ENCODE results near the gene TFAP2A. TPM values are rescaled to one million over a fixed set of nuclear protein-coding genes. Genes with fewer than 3 reads are reported as not detected.

TFAP2A gene
- total and polyA plus RNA-seq, 10 of the 15 experiments (the other 5 are each of a cell fraction or from before 2014, with no cell fraction given) = 0.05 to 0.46 (median 0.17) TPM; not detected in 4

DNA sequence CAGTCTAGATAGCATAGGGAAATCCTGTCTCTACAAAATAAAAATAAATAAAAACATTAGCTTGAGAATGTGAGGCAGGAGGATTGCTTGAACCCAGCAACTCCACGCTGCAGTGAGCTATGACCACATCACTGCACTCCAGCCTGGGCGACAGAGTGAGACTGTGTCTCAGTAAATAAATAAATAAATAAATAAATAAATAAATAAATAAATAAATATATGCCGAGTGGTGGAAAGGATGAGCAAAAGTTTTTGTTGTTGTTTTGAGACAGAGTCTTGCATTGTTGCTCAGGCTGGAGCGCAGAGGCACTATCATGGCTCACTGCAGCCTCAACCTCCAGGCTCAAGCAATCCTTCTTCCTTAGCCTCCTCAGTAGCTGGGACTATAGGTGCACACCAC is 53.4 kb downstream of the TFAP2A start (continued):
- TF ChIP-seq, protein P1, sequence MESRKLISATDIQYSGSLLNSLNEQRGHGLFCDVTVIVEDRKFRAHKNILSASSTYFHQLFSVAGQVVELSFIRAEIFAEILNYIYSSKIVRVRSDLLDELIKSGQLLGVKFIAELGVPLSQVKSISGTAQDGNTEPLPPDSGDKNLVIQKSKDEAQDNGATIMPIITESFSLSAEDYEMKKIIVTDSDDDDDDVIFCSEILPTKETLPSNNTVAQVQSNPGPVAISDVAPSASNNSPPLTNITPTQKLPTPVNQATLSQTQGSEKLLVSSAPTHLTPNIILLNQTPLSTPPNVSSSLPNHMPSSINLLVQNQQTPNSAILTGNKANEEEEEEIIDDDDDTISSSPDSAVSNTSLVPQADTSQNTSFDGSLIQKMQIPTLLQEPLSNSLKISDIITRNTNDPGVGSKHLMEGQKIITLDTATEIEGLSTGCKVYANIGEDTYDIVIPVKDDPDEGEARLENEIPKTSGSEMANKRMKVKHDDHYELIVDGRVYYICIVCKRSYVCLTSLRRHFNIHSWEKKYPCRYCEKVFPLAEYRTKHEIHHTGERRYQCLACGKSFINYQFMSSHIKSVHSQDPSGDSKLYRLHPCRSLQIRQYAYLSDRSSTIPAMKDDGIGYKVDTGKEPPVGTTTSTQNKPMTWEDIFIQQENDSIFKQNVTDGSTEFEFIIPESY (IDR thresholded peaks at IDR 0.05) = no peak

DNA sequence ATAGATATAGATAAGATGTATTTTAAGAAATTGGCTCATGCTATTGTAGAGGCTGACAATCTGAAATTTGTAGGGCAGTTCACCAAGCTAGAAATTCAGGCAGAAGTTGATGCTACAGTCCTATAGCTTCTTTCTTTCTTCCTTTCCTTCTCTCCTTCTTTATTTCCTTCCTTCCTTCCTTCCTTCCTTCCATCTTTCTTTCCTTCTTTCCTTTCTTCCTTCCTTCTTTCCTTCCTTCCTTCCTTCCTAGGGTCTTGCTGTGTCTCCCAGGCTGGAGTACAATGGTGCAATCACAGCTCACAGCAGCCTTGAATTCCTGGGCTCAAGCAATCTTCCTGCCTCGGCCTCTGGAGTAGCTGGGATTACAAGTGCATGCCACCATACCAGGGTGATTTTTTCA is 55.3 kb downstream of the TFAP2A start:
- FAIRE-seq (no peak), ATAC-seq (no peak), DNase-seq (ENCODE audit: low read depth, low spot score) (no peak)
- 0% methylated on average over 1 of the region's 1 CpG for WGBS (ENCODE audit: insufficient coverage, insufficient replicate concordance, low lambda C conversion rate, missing lambda C conversion rate)
- Histone ChIP-seq H4K20me1 (ENCODE audit: control insufficient read depth, insufficient read depth) (no peaks in the 10 kb centered on the region), H3K79me2 (ENCODE audit: control insufficient read depth, insufficient read depth, low read length) (no peaks in the 10 kb centered on the region), H3K27me3 (replicated peaks in 1 of 2; ENCODE audit: control insufficient read depth in 2 of 2, insufficient read depth in 2 of 2, low read length in 1 of 2) (peaks cover 0 to 3% of the 10 kb centered on the region in 2 experiments; a peak in 3 of 4 replicates), H3K4me3 (no peak overlapping the region), H3K4me2 (ENCODE audit: control insufficient read depth, insufficient read depth) (no peak overlapping the region), H3K36me3 (ENCODE audit: control insufficient read depth in 2 of 2, insufficient read depth in 2 of 2, low read length in 1 of 2) (no peaks in the 10 kb centered on the region), H3K9me3 (replicated peaks; ENCODE audit: control insufficient read depth, insufficient read depth, low read length) (no peaks in the 10 kb centered on the region; the same call in 2 of the 3 replicates), H3K27ac (ENCODE audit: control insufficient read depth, insufficient read depth) (no peak overlapping the region), H3K4me1 (ENCODE audit: control insufficient read depth, insufficient read depth, low read length) (no peaks in the 10 kb centered on the region), H3K9ac (ENCODE audit: control insufficient read depth, insufficient read depth, low read length) (no peak overlapping the region), H2AFZ (ENCODE audit: control insufficient read depth, low read depth, low read length) (no peak overlapping the region)
- in situ Hi-C loops (cut with MboI) (no loop called here), intact Hi-C loops (cut with micrococcal nuclease; ENCODE audit: unreplicated experiment) (no loop called here)
- ChIA-PET RAD21 (ENCODE audit: unreplicated experiment) (no interaction called here), CTCF (interaction anchor here (1.2 kb wide), 1 partner anchor 70 kb away, joined by 3 read pairs; no protein-coding TSS in a partner anchor), SMC1A (ENCODE audit: uncharacterized antibody, unreplicated experiment) (no interaction called here), POLR2A (no interaction called here)
- TF ChIP-seq POU2F2 (IDR thresholded peaks at IDR 0.05; ENCODE audit: borderline replicate concordance, low read depth, low read length) (no peak), GATAD2B (conservative IDR thresholded peaks at IDR 0.05; ENCODE audit: low read depth) (no peak), NBN (IDR thresholded peaks at IDR 0.05) (no peak), POLR2AphosphoS5 (IDR thresholded peaks at IDR 0.05; ENCODE audit: low read length) (no peak), CEBPB (IDR thresholded peaks at IDR 0.05; ENCODE audit: borderline replicate concordance in 1 of 2, low read depth in 2 of 2, low read length in 2 of 2) (no peak), CHD4 (IDR thresholded peaks at IDR 0.05) (no peak), NRF1 (conservative IDR thresholded peaks at IDR 0.05; ENCODE audit: low read depth, low read length) (no peak), MYC (IDR thresholded peaks at IDR 0.05; ENCODE audit: insufficient read depth, insufficient read length, insufficient replicate concordance, low read length, severe bottlenecking) (no peak), ZNF384 (IDR thresholded peaks at IDR 0.05; ENCODE audit: borderline replicate concordance, low read depth, low read length) (no peak), SREBF2 (IDR thresholded peaks at IDR 0.05; ENCODE audit: low read length) (no peak), SP1 (IDR thresholded peaks at IDR 0.05; ENCODE audit: low read depth, low read length) (no peak)
- TF ChIP-seq, protein P2, sequence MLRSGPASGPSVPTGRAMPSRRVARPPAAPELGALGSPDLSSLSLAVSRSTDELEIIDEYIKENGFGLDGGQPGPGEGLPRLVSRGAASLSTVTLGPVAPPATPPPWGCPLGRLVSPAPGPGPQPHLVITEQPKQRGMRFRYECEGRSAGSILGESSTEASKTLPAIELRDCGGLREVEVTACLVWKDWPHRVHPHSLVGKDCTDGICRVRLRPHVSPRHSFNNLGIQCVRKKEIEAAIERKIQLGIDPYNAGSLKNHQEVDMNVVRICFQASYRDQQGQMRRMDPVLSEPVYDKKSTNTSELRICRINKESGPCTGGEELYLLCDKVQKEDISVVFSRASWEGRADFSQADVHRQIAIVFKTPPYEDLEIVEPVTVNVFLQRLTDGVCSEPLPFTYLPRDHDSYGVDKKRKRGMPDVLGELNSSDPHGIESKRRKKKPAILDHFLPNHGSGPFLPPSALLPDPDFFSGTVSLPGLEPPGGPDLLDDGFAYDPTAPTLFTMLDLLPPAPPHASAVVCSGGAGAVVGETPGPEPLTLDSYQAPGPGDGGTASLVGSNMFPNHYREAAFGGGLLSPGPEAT (IDR thresholded peaks at IDR 0.05; ENCODE audit: low read depth) = no peak
- TF ChIP-seq, protein P3, sequence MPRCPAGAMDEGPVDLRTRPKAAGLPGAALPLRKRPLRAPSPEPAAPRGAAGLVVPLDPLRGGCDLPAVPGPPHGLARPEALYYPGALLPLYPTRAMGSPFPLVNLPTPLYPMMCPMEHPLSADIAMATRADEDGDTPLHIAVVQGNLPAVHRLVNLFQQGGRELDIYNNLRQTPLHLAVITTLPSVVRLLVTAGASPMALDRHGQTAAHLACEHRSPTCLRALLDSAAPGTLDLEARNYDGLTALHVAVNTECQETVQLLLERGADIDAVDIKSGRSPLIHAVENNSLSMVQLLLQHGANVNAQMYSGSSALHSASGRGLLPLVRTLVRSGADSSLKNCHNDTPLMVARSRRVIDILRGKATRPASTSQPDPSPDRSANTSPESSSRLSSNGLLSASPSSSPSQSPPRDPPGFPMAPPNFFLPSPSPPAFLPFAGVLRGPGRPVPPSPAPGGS (IDR thresholded peaks at IDR 0.05; ENCODE audit: borderline replicate concordance, insufficient read depth, low read depth, low read length, poor library complexity, severe bottlenecking) = no peak
- TF ChIP-seq, protein P1 (IDR thresholded peaks at IDR 0.05) = no peak
- no TSS peak for BruUV-seq (replicated peaks)
